Neuronal stem cell (in vitro differentiated cells): ENCODE measurements around the gene IGSF5.
A peak's percentile ranks its signal among the peaks of the same experiment; 100 is the strongest.

Source experiments
- DNase-seq: peaks from one replicate; pipeline ENCODE4 v3.0.0-alpha.2; 2013; ENCODE audit warnings: low spot score
- H2AFZ ChIP-seq: one replicate; pipeline ENCODE4 v1.6.1; 2013; ENCODE audit warnings: mild to moderate bottlenecking, low read length, inconsistent platforms
- H2AK5ac ChIP-seq: 2 replicates; pipeline ENCODE4 v1.6.1; 2013; ENCODE audit warnings: low read depth, mild to moderate bottlenecking, inconsistent platforms, low read length, moderate library complexity, mixed read lengths
- H2BK120ac ChIP-seq: 2 replicates; pipeline ENCODE4 v1.6.1; 2013; ENCODE audit warnings: low read depth, mild to moderate bottlenecking, inconsistent platforms, low read length, moderate library complexity, mixed read lengths
- H2BK12ac ChIP-seq: one replicate; pipeline ENCODE4 v1.6.1; 2013; ENCODE audit warnings: low read length, inconsistent platforms
- H2BK15ac ChIP-seq: 2 replicates; pipeline ENCODE4 v1.6.1; 2013; ENCODE audit warnings: mild to moderate bottlenecking, low read length, inconsistent platforms, mixed read lengths
- H2BK5ac ChIP-seq: one replicate; pipeline ENCODE4 v1.6.1; 2013; ENCODE audit warnings: inconsistent platforms, mild to moderate bottlenecking, low read length, moderate library complexity
- H3K14ac ChIP-seq: one replicate; pipeline ENCODE4 v1.6.1; 2013; ENCODE audit warnings: low read length, inconsistent platforms
- H3K18ac ChIP-seq: 2 replicates; pipeline ENCODE4 v1.6.1; 2013; ENCODE audit warnings: low read length, inconsistent platforms
- H3K23ac ChIP-seq: 2 replicates; pipeline ENCODE4 v1.6.1; 2013; ENCODE audit warnings: low read depth, mild to moderate bottlenecking, mixed read lengths, low read length, inconsistent platforms; ENCODE audit not compliant: poor library complexity
- H3K27ac ChIP-seq: replicated peaks from 3 replicates; pipeline ENCODE4 v1.5.1; 2013; ENCODE audit warnings: low read length, inconsistent platforms
- H3K27me3 ChIP-seq, 3 experiments: 2 replicates each; pipeline ENCODE4 v1.6.1; 2013; ENCODE audit warnings: low read length in 3 of 3, mild to moderate bottlenecking in 2 of 3, inconsistent platforms in 1 of 3, low read depth in 1 of 3, mixed read lengths in 1 of 3, moderate library complexity in 1 of 3; ENCODE audit not compliant: control insufficient read depth in 3 of 3, insufficient read depth in 3 of 3
- H3K36me3 ChIP-seq, 2 donors: replicated peaks in 1 of 2; 2 replicates each; pipeline ENCODE4 v1.6.1; 2013; ENCODE audit warnings: low read length in 2 of 2; ENCODE audit not compliant: control insufficient read depth in 2 of 2, insufficient read depth in 2 of 2
- H3K4ac ChIP-seq: 2 replicates; pipeline ENCODE4 v1.6.1; 2013; ENCODE audit warnings: inconsistent platforms, mild to moderate bottlenecking, low read length, moderate library complexity
- H3K4me1 ChIP-seq, 2 donors: 1 replicate in 1 of 2; 2 replicates in 1 of 2; pipeline ENCODE4 v1.6.1; 2013; ENCODE audit warnings: low read length in 2 of 2, low read depth in 1 of 2; ENCODE audit not compliant: control insufficient read depth in 2 of 2, insufficient read depth in 1 of 2
- H3K4me2 ChIP-seq: one replicate; pipeline ENCODE4 v1.6.1; 2013; ENCODE audit warnings: mild to moderate bottlenecking, low read length, inconsistent platforms; ENCODE audit not compliant: insufficient read depth, poor library complexity, severe bottlenecking
- H3K4me3 ChIP-seq, 2 donors: 2 replicates each; pipeline ENCODE4 v1.5.1; 2013; ENCODE audit warnings: low read length in 2 of 2, mild to moderate bottlenecking in 2 of 2, inconsistent platforms in 1 of 2, moderate library complexity in 1 of 2
- H3K79me1 ChIP-seq: one replicate; pipeline ENCODE4 v1.6.1; 2013; ENCODE audit warnings: low read depth, mild to moderate bottlenecking, inconsistent platforms, low read length, moderate library complexity
- H3K9ac ChIP-seq: one replicate; pipeline ENCODE4 v1.6.1; 2013; ENCODE audit warnings: mild to moderate bottlenecking, low read depth, low read length, inconsistent platforms; ENCODE audit not compliant: poor library complexity
- H3K9me3 ChIP-seq, 2 donors: replicated peaks in 1 of 2; 2 replicates each; pipeline versions ENCODE3 to v1.6.1; 2013; ENCODE audit warnings: low read length in 2 of 2, mild to moderate bottlenecking in 2 of 2, inconsistent platforms in 1 of 2, low read depth in 1 of 2, mixed read lengths in 1 of 2, moderate library complexity in 1 of 2; ENCODE audit not compliant: control insufficient read depth in 2 of 2, insufficient read depth in 1 of 2
- H4K8ac ChIP-seq: one replicate; pipeline ENCODE4 v1.6.1; 2013; ENCODE audit warnings: low read depth, mild to moderate bottlenecking, inconsistent platforms, low read length, moderate library complexity
- H4K91ac ChIP-seq: one replicate; pipeline ENCODE4 v1.6.1; 2013; ENCODE audit warnings: low read length, low read depth, mild to moderate bottlenecking, inconsistent platforms; ENCODE audit not compliant: poor library complexity
- WGBS, 2 donors: extraction: QIAGEN DNeasy Blood & Tissue Kit; methylation state at CpG; one replicate each; pipeline ENCODE4 v1.1.7; 2013; ENCODE audit warnings: missing lambda C conversion rate in 2 of 2, mixed read lengths in 1 of 2; ENCODE audit not compliant: insufficient read length in 2 of 2, insufficient replicate concordance in 1 of 2; ENCODE audit errors: extremely low coverage in 2 of 2; 5-methylcytosine and 5-hydroxymethylcytosine counted together

The IGSF5 gene

GRCh38 chr21:39834543-39834942 is 89.6 kb downstream of the IGSF5 start:
- Histone ChIP-seq H3K14ac (no peak overlapping the region), H3K79me1 (no peaks in the 10 kb centered on the region), H2BK15ac (no peak overlapping the region), H3K4me3 (no peak overlapping the region), H4K91ac (no peak overlapping the region), H2BK120ac (no peak overlapping the region), H3K27ac (no peak overlapping the region), H2BK5ac (no peak overlapping the region), H2AK5ac (no peak overlapping the region), H2AFZ (no peak overlapping the region), H4K8ac (no peak overlapping the region), H3K9me3 (no peaks in the 10 kb centered on the region), H3K9ac (no peak overlapping the region), H3K18ac (no peak overlapping the region), H2BK12ac (no peak overlapping the region), H3K4ac (no peak overlapping the region), H3K23ac (no peak overlapping the region), H3K27me3 (no peaks in the 10 kb centered on the region), H3K36me3 (no peaks in the 10 kb centered on the region), H3K4me1 (peaks cover 0 to 2% of the 10 kb centered on the region in 2 donors), H3K4me2 (no peak overlapping the region)
- DNase-seq, result no peak
- no CpG with 5 or more reads among the region's 4 CpGs for WGBS, 2 donors

- no CpG with 5 or more reads among the region's 4 CpGs for WGBS, 2 donors
- Histone ChIP-seq H2AFZ (no peak overlapping the region), H3K4me3 (no peak overlapping the region), H2BK120ac (no peak overlapping the region), H3K14ac (no peak overlapping the region), H4K8ac (no peak overlapping the region), H2BK12ac (no peak overlapping the region), H3K27ac (no peak overlapping the region), H2BK5ac (no peak overlapping the region), H2BK15ac (no peak overlapping the region), H3K23ac (no peak overlapping the region), H3K4ac (no peak overlapping the region), H3K9ac (no peak overlapping the region), H3K79me1 (no peaks in the 10 kb centered on the region), H2AK5ac (no peak overlapping the region), H3K36me3 (no peaks in the 10 kb centered on the region), H3K18ac (no peak overlapping the region), H3K4me1 (peaks cover 0 to 2% of the 10 kb centered on the region in 2 donors), H3K4me2 (no peak overlapping the region), H3K9me3 (no peaks in the 10 kb centered on the region), H4K91ac (no peak overlapping the region), H3K27me3 (no peaks in the 10 kb centered on the region)
- DNase-seq, result no peak
Measured at GRCh38 chr21:39837861-39838359, 92.9 kb downstream of the IGSF5 start.

- Histone ChIP-seq H4K8ac (no peak overlapping the region), H2BK15ac (no peak overlapping the region), H3K79me1 (no peaks in the 10 kb centered on the region), H3K36me3 (no peaks in the 10 kb centered on the region), H3K4me3 (no peak overlapping the region), H2AFZ (no peak overlapping the region), H2AK5ac (no peak overlapping the region), H4K91ac (no peak overlapping the region), H2BK12ac (no peak overlapping the region), H3K27me3 (no peaks in the 10 kb centered on the region), H3K9me3 (no peaks in the 10 kb centered on the region), H2BK120ac (no peak overlapping the region), H3K4ac (no peak overlapping the region), H2BK5ac (no peak overlapping the region), H3K9ac (no peak overlapping the region), H3K4me1 (peaks cover 3 to 7% of the 10 kb centered on the region in 2 donors), H3K4me2 (no peak overlapping the region), H3K18ac (peak overlapping the region; percentile 20), H3K23ac (peak overlapping the region; percentile 17), H3K27ac (no peak overlapping the region), H3K14ac (no peak overlapping the region)
- WGBS, 2 donors, result no CpG with 5 or more reads among the region's 22 CpGs
- no peak for DNase-seq
Measured at GRCh38 chr21:39840373-39841097, 95.6 kb downstream of the IGSF5 start.

GRCh38 chr21:39842741-39843459 is 97.9 kb downstream of the IGSF5 start:
- Histone ChIP-seq H2BK120ac (no peak overlapping the region), H2BK12ac (no peak overlapping the region), H3K27ac (no peak overlapping the region), H2BK15ac (no peak overlapping the region), H3K4me3 (no peak overlapping the region), H3K4me2 (no peak overlapping the region), H3K23ac (no peak overlapping the region), H3K36me3 (no peaks in the 10 kb centered on the region), H2BK5ac (no peak overlapping the region), H3K18ac (peak overlapping the region; percentile 55), H3K14ac (no peak overlapping the region), H3K79me1 (no peaks in the 10 kb centered on the region), H3K27me3 (no peaks in the 10 kb centered on the region), H2AFZ (no peak overlapping the region), H3K9ac (no peak overlapping the region), H4K91ac (no peak overlapping the region), H4K8ac (no peak overlapping the region), H3K4ac (no peak overlapping the region), H3K4me1 (peaks cover 5 to 10% of the 10 kb centered on the region in 2 donors), H3K9me3 (no peaks in the 10 kb centered on the region), H2AK5ac (no peak overlapping the region)
- no CpG with 5 or more reads among the region's 14 CpGs for WGBS, 2 donors
- no peak for DNase-seq
